Vein endothelial cell (primary cell): Measurements from ENCODE around the gene MECP2. TPM values are rescaled to one million over a fixed set of nuclear protein-coding genes. Genes with fewer than 3 reads are reported as not detected.

Source experiments
- small RNA-seq: library from RNA; depleted of rRNA; stranded (forward); fragments of <200 nt; gene quantifications from one replicate; pipeline ENCODE3, GENCODE V24; 2012
- total RNA-seq: library from RNA; depleted of rRNA; stranded (reverse); fragments of >200 nt; gene quantifications from 2 replicates; pipeline ENCODE4 v1.2.3, GENCODE V29; 2012

MECP2 gene
- 32.3 and 33.8 TPM in 2 replicates for total RNA-seq

DNA sequence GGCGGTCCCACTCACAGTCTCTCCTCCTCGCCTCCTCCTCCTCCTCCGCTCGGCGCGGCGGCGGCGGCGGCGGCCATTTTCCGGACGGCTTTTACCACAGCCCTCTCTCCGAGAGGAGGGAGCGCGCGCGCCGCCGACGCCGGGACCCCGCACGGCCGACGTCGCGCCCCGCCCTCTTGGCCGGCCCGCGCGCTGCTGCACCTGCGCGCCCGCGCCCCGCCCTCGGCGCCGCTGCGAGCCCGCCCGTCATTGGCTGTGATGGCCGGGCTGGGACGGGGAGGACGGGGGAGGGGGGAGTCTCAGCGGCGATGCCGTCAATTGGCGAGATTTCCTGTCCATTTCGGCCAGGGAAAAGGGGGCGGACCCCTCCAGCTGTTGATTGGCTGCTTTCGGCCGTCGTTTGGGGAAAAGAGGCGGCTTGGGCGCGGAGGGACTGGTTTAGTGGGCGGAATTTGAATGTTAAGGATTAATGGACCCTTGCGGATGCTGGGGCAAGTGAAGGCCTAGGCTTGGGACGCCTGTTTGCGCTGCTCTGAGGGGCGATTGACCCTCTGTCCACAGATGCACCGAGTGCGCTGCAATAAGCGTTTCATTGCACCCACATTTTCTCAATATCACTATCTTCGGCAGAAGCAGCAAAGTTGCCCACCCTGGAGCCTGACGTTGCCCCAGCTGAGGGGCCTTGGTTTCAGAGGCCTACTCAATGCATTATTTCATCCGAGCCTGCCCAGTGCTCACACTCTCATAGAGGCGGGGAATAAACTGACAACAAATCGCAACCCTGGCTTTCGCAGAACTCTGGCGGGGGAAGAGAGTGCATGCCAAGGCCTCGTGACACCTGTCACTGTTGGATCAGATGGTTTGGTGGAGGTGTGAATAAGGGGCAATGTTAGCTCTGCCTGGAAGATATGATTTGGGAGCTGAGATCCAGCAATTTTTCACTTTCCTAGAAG is at the start of gene MECP2:
MECP2 (minus strand) TSS at position 129 of the 953 bp plus-strand sequence.

DNA sequence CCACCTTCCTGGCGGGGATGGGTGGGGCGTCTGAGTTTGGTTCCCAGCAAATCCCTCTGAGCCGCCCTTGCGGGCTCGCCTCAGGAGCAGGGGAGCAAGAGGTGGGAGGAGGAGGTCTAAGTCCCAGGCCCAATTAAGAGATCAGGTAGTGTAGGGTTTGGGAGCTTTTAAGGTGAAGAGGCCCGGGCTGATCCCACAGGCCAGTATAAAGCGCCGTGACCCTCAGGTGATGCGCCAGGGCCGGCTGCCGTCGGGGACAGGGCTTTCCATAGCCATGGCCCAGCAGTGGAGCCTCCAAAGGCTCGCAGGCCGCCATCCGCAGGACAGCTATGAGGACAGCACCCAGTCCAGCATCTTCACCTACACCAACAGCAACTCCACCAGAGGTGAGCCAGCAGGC is 46.5 kb upstream of the MECP2 start, which contains the start of gene OPN1LW:
OPN1LW (plus strand) TSS at position 234 of the 400 bp plus-strand sequence; CDS start at position 275, 41 bp downstream.

DNA sequence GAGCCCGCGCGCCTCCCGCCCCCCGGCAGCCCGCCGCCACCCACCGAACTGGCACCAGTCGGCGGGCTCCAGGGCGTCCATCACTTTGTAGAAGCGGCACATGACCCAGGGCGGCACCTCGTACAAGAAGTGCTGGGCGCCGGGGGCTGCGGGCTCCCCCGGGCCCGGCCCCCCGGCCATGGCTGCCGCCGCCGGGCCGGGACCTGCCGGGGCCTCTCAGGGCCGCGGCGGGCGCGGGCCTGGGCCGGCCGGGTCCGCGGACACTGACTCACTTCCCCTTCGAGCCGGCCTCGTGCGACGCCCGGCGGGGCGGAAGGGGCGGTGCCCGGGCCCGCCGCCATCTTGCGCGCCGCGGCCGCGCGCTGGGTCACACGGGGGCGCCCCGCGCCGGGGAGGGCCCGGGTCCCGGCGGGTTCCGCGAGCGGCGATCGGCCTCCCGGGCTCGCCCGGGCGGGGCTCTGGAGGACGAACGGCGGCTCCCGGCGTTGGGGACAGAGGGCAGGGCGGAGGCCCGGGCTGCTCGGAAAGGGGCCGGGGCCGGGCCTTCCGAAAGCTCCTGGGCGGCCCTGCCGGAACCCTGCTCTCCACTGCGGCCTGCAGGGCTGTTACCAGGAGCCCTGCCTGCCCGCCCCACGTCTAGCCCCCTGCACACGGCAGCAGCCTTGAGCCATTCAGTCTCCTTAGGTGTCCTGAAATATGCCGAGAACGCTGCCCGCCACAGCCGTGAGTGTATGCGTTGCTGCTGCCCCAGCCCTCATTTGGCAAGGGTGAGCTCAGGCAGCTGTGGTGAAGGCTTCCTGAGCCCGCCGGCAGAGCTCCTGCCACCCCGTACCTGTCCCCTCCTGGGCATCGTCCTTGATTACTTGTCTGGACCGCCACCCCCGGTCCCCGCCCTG is 77.6 kb downstream of the MECP2 start, which contains the start of gene IRAK1:
IRAK1 (minus strand) TSS at position 270 of the 896 bp plus-strand sequence; CDS start at position 180, 90 bp downstream.

DNA sequence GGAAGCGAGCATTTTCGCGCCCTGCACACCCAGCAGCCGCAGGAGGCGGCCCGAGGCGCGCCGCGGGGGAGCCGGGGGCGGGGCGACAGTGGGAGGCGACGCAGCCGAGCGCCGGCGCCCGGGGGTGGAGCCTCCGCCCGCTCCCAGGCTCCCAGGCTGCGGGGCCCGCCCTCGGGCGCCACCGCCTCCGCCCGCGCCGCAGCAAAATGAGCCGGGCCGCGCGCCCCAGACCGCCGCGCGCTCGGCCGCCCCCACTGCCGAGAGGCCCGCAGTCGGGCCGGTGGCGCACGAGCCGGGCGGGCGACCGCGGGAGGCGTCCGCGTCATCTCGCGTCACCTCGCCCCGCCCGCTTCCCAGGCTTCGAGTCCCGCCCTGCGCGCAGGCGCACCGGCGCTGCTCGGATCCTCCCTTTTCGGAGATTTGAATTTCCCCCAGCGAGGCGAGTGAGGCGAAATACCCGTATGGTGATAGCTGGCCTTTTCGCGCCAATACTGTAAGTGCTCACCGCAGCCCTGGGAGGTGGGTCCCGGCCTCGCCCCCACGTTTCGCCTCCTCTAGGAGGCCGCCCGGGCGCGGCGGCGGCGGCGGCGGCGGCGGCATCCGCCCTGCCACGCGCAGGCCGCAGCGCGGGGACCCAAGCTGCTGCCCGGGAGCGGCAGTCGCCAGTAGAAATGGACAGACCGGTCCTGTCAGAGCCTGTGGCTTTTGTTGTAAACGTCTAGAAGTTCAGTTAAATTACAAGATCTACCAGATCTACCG is 125.0 kb downstream of the MECP2 start, which contains the start of gene TMEM187:
TMEM187 (plus strand) TSS at position 387 of the 759 bp plus-strand sequence. CDS start 9,309 bp downstream, outside the sequence.

Small RNA genes lying within 50 kb of the gene (small RNA-seq; reads per million reads assigned to genes)
- not detected for gene MIR3202-1

Other genes starting within 250 kb of the MECP2 start
- under 0.01 and 0.19 TPM in 2 replicates for gene L1CAM, start 211.5 kb downstream of the MECP2 start, total RNA-seq
- gene AVPR2, start 193.0 kb downstream of the MECP2 start, total RNA-seq = not detected in 2 replicates
- gene ARHGAP4, start 171.5 kb downstream of the MECP2 start, total RNA-seq = 5.3 and 20.6 TPM in 2 replicates
- gene NAA10, start 162.7 kb downstream of the MECP2 start, total RNA-seq = 84.9 and 138 TPM in 2 replicates
- gene RENBP, start 153.1 kb downstream of the MECP2 start, total RNA-seq = 9.8 and 10.0 TPM in 2 replicates
- gene HCFC1, start 125.9 kb downstream of the MECP2 start, total RNA-seq = 52.6 and 58.8 TPM in 2 replicates
- 1.9 and 8.2 TPM in 2 replicates for gene TMEM187, start 125.0 kb downstream of the MECP2 start, total RNA-seq
- gene IRAK1, start 77.8 kb downstream of the MECP2 start, total RNA-seq = 78.5 and 94.4 TPM in 2 replicates
- not detected in 2 replicates for gene OPN1LW, start 46.5 kb upstream of the MECP2 start, total RNA-seq
- not detected in 2 replicates for gene OPN1MW, start 84.9 kb upstream of the MECP2 start, total RNA-seq
- not detected in 2 replicates for gene OPN1MW2, start 122.0 kb upstream of the MECP2 start, total RNA-seq
- gene OPN1MW3, start 159.9 kb upstream of the MECP2 start, total RNA-seq = not detected in 2 replicates
- gene TEX28, start 197.4 kb upstream of the MECP2 start, total RNA-seq = not detected in 2 replicates
- 0.10 TPM in 1 of 2 replicates, not detected in the other for gene TKTL1, start 198.1 kb upstream of the MECP2 start, total RNA-seq